Suppressor macrophage treated with lipopolysaccharide for 4 hours (primary cell): ENCODE data around the gene HS3ST3A1.

Source experiments
- DNase-seq: peaks from one replicate; pipeline ENCODE4 v3.0.0-alpha.2; 2020

HS3ST3A1 gene

GRCh38 chr17:13485327-13485726 is 116.4 kb downstream of the HS3ST3A1 start:
- DNase-seq, result peak; percentile 60

- DNase-seq, result no peak
These were observed 117.7 kb downstream of the HS3ST3A1 start for GRCh38 chr17:13484020-13484419.

GRCh38 chr17:13480877-13481276 is 120.9 kb downstream of the HS3ST3A1 start:
- DNase-seq, result no peak

GRCh38 chr17:13478326-13478830 is 123.4 kb downstream of the HS3ST3A1 start:
- DNase-seq, result no peak

- DNase-seq, result no peak
These were observed 124.5 kb downstream of the HS3ST3A1 start for GRCh38 chr17:13477180-13477611.

GRCh38 chr17:13476720-13477119 is 125.0 kb downstream of the HS3ST3A1 start:
- DNase-seq, result no peak

GRCh38 chr17:13475574-13476223 is 126.0 kb downstream of the HS3ST3A1 start:
- DNase-seq, result peak; percentile 6

- no peak for DNase-seq
These were observed 127.5 kb downstream of the HS3ST3A1 start for GRCh38 chr17:13474073-13474800.

- DNase-seq, result no peak
These were observed 136.1 kb downstream of the HS3ST3A1 start for GRCh38 chr17:13465678-13466077.

- no peak for DNase-seq
These were observed 139.0 kb downstream of the HS3ST3A1 start for GRCh38 chr17:13462673-13463124.

GRCh38 chr17:13462146-13462545 is 139.6 kb downstream of the HS3ST3A1 start:
- DNase-seq, result no peak

- DNase-seq, result no peak
These were observed 141.3 kb downstream of the HS3ST3A1 start for GRCh38 chr17:13460261-13461000.

GRCh38 chr17:13457783-13458182 is 143.9 kb downstream of the HS3ST3A1 start:
- DNase-seq, result no peak
